Liver (tissue), 9 donors: ENCODE data around the gene DPEP3. TPM values are rescaled to one million over a fixed set of nuclear protein-coding genes. Genes with fewer than 3 reads are reported as not detected.

Experiments
- DNase-seq: peaks from one replicate; pipeline ENCODE4 v3.0.0-alpha.2; 2017; ENCODE audit warnings: low spot score
- H3K27ac ChIP-seq, 2 donors: one replicate each; pipeline ENCODE4 v1.7.0; 2013; ENCODE audit warnings: inconsistent platforms in 2 of 2, low read length in 2 of 2, control low read depth in 1 of 2, low read depth in 1 of 2, mild to moderate bottlenecking in 1 of 2
- H3K27me3 ChIP-seq, 4 donors: one replicate each; pipeline versions ENCODE4 v1.6.1 to v1.7.0; 2013; ENCODE audit warnings: low read length in 3 of 4, inconsistent platforms in 1 of 4, mild to moderate bottlenecking in 1 of 4, moderate library complexity in 1 of 4; ENCODE audit not compliant: control insufficient read depth in 4 of 4, insufficient read depth in 4 of 4
- H3K36me3 ChIP-seq, 4 donors: one replicate each; pipeline versions ENCODE4 v1.6.1 to v1.7.0; 2013; ENCODE audit warnings: low read length in 3 of 4, mild to moderate bottlenecking in 3 of 4, low read depth in 1 of 4, moderate library complexity in 1 of 4; ENCODE audit not compliant: control insufficient read depth in 4 of 4, insufficient read depth in 3 of 4
- H3K4me1 ChIP-seq, 4 donors: one replicate each; pipeline versions ENCODE4 v1.6.1 to v1.7.0; 2013; ENCODE audit warnings: low read length in 3 of 4, mild to moderate bottlenecking in 3 of 4, moderate library complexity in 1 of 4; ENCODE audit not compliant: control insufficient read depth in 4 of 4, insufficient read depth in 4 of 4
- H3K4me3 ChIP-seq, 3 donors: one replicate each; pipeline versions ENCODE4 v1.6.1 to v1.7.0; 2013; ENCODE audit warnings: low read length in 3 of 3, control low read depth in 1 of 3, low read depth in 1 of 3, mild to moderate bottlenecking in 1 of 3
- H3K9ac ChIP-seq, 2 donors: one replicate each; pipeline ENCODE4 v1.7.0; 2013; ENCODE audit warnings: low read length in 2 of 2, mild to moderate bottlenecking in 2 of 2, moderate library complexity in 2 of 2, control low read depth in 1 of 2, low read depth in 1 of 2
- H3K9me3 ChIP-seq, 4 donors: one replicate each; pipeline versions ENCODE4 v1.6.1 to v1.7.0; 2013; ENCODE audit warnings: low read length in 3 of 4; ENCODE audit not compliant: control insufficient read depth in 4 of 4
- CTCF ChIP-seq: fragments of 150-350 bp; IDR thresholded peaks from 2 replicates; pipeline ENCODE4 v1.5.1; 2017; ENCODE audit warnings: improper control_type of control experiment, low read depth, low read length; ENCODE audit not compliant: missing input control
- EGR1 ChIP-seq, 2 donors: IDR thresholded peaks; 2 replicates each; pipeline ENCODE4 v1.6.1; 2016 to 2018; ENCODE audit warnings: antibody characterized with exemption in 2 of 2, low read depth in 2 of 2
- FOXA1 ChIP-seq: IDR thresholded peaks from 2 replicates; pipeline ENCODE4 v1.6.1; 2016; ENCODE audit warnings: antibody characterized with exemption
- FOXA2 ChIP-seq: IDR thresholded peaks from 2 replicates; pipeline ENCODE4 v1.6.1; 2016; ENCODE audit warnings: antibody characterized with exemption
- GABPA ChIP-seq, 2 donors: IDR thresholded peaks in 1 of 2; conservative IDR thresholded peaks in 1 of 2; 2 replicates each; pipeline ENCODE4 v1.6.1; 2016; ENCODE audit warnings: antibody characterized with exemption in 2 of 2, mild to moderate bottlenecking in 1 of 2, moderate library complexity in 1 of 2
- JUND ChIP-seq, 2 donors: IDR thresholded peaks; 2 replicates each; pipeline ENCODE4 v1.6.1; 2016; ENCODE audit warnings: antibody characterized with exemption in 2 of 2
- MAX ChIP-seq: IDR thresholded peaks from 2 replicates; pipeline ENCODE4 v1.6.1; 2016; ENCODE audit warnings: antibody characterized with exemption
- NR2F2 ChIP-seq: IDR thresholded peaks from 2 replicates; pipeline ENCODE4 v1.6.1; 2016; ENCODE audit warnings: antibody characterized with exemption
- RAD21 ChIP-seq, 2 donors: IDR thresholded peaks; 2 replicates each; pipeline ENCODE4 v1.6.1; 2016; ENCODE audit warnings: antibody characterized with exemption in 2 of 2, mild to moderate bottlenecking in 2 of 2
- REST ChIP-seq: IDR thresholded peaks from 2 replicates; pipeline ENCODE4 v1.6.1; 2016; ENCODE audit warnings: antibody characterized with exemption, mild to moderate bottlenecking
- RXRA ChIP-seq, 2 donors: IDR thresholded peaks; 2 replicates each; pipeline ENCODE4 v1.6.1; 2017 to 2018; ENCODE audit warnings: antibody characterized with exemption in 2 of 2, mild to moderate bottlenecking in 1 of 2
- SP1 ChIP-seq: IDR thresholded peaks from 2 replicates; pipeline ENCODE4 v1.6.1; 2018; ENCODE audit warnings: antibody characterized with exemption, mild to moderate bottlenecking
- TAF1 ChIP-seq: conservative IDR thresholded peaks from 2 replicates; pipeline ENCODE4 v1.6.1; 2016; ENCODE audit warnings: antibody characterized with exemption, mild to moderate bottlenecking
- ZBTB33 ChIP-seq: IDR thresholded peaks from 2 replicates; pipeline ENCODE4 v1.6.1; 2016; ENCODE audit warnings: antibody characterized with exemption
- WGBS: extraction: QIAGEN DNeasy Blood & Tissue Kit; methylation state at CpG from one replicate; pipeline ENCODE4 v1.1.7; 2013; 5-methylcytosine and 5-hydroxymethylcytosine counted together
- polyA plus RNA-seq, 2 donors: library from polyadenylated mRNA; stranded (reverse) in 1 of 2; unstranded in 1 of 2; fragments of 200-250 nt in 1 of 2; fragments of >200 nt in 1 of 2; fragmentation: Nextera tagmentation in 1 of 2; extraction: Ambion mirVana in 1 of 2; gene quantifications; one replicate each; pipeline versions ENCODE4 v1.2.1 to v1.2.3, GENCODE V29; 2013 to 2015
- total RNA-seq, 2 donors: library from RNA; depleted of rRNA; stranded (reverse); fragments of >200 nt; gene quantifications; one replicate each; pipeline ENCODE4 v1.2.3, GENCODE V29; 2014
- donor health status: healthy.
- donor health status: healthy.
- donor health status: healthy.
- donor health status: healthy.
- donor health status: healthy.

The DPEP3 gene
- total and polyA plus RNA-seq, 4 donors: 0.08 to 0.37 (median 0.22) TPM; not detected in 1

GRCh38 chr16:68019167-68019680 is 38.9 kb upstream of the DPEP3 start:
- H3K27ac ChIP-seq: no peak overlapping the region
- H3K27me3 ChIP-seq: no peaks in the 10 kb centered on the region
- H3K4me1 ChIP-seq: peaks cover 6 to 25% (median 23%) of the 10 kb centered on the region in 4 donors
- H3K36me3 ChIP-seq: peaks cover 0 to 2% (median 0%) of the 10 kb centered on the region in 4 donors
- no peak for DNase-seq
- H3K9ac ChIP-seq: no peak overlapping the region
- no peak overlapping the region for H3K4me3 ChIP-seq
- TF ChIP-seq JUND (IDR thresholded peaks at IDR 0.05): no peak
- no peak for TF ChIP-seq CTCF
- no peaks in the 10 kb centered on the region for H3K9me3 ChIP-seq
- 70% methylated on average over 8 of the region's 8 CpGs for WGBS

- no peak within 1 kb of the TSS for H3K27ac ChIP-seq
- H3K27me3 ChIP-seq: no peaks in the 10 kb centered on the region
- no peak within 1 kb of the TSS for H3K4me3 ChIP-seq
- TF ChIP-seq REST (no peak), FOXA1 (no peak), EGR1 (IDR thresholded peaks at IDR 0.05; ENCODE audit: low read depth in 2 of 2) (no peak), JUND (IDR thresholded peaks at IDR 0.05) (no peak), TAF1 (no peak), ZBTB33 (no peak), MAX (no peak), SP1 (no peak)
- no peaks in the 10 kb centered on the region for H3K9me3 ChIP-seq
- H3K4me1 ChIP-seq: no peaks in the 10 kb centered on the region
- H3K36me3 ChIP-seq: no peaks in the 10 kb centered on the region
- H3K9ac ChIP-seq: no peak within 1 kb of the TSS
- no peak for DNase-seq
- 84% methylated on average over 5 of the region's 5 CpGs for WGBS
Observed at GRCh38 chr16:68015681-68016080, 35.4 kb upstream of the DPEP3 start, which contains the start of gene DPEP2NB. TSS of gene DPEP2NB (minus strand) at chr16:68015911. CDS start at chr16:68015770, 141 bp downstream.

GRCh38 chr16:68013440-68013839 is 33.1 kb upstream of the DPEP3 start:
- no peak overlapping the region for H3K27ac ChIP-seq
- H3K9me3 ChIP-seq: no peaks in the 10 kb centered on the region
- H3K4me3 ChIP-seq: no peak overlapping the region
- no peak for DNase-seq
- H3K36me3 ChIP-seq: no peaks in the 10 kb centered on the region
- no peaks in the 10 kb centered on the region for H3K4me1 ChIP-seq
- 76% methylated on average over 1 of the region's 1 CpG for WGBS
- no peaks in the 10 kb centered on the region for H3K27me3 ChIP-seq
- H3K9ac ChIP-seq: no peak overlapping the region
- TF ChIP-seq FOXA2 (no peak), GABPA (IDR thresholded peaks at IDR 0.05 in 1 of 2, conservative IDR thresholded peaks at IDR 0.05 in 1 of 2) (no peak), SP1 (no peak), NR2F2 (no peak), CTCF (no peak), RAD21 (IDR thresholded peaks at IDR 0.05) (no peak), RXRA (IDR thresholded peaks at IDR 0.05) (no peak)
